AG20443 (cell line): ENCODE data around the gene ZBTB7B.

Experiments
- DNase-seq: peaks from one replicate; pipeline ENCODE4 v3.0.0; 2012; ENCODE audit warnings: low spot score, mixed read lengths

Gene ZBTB7B

GRCh38 chr1:155017041-155017945 is 14.7 kb downstream of the ZBTB7B start:
- peak; percentile 91 for DNase-seq

- no peak for DNase-seq
Observed at GRCh38 chr1:155017946-155018316, 15.3 kb downstream of the ZBTB7B start.

DNA sequence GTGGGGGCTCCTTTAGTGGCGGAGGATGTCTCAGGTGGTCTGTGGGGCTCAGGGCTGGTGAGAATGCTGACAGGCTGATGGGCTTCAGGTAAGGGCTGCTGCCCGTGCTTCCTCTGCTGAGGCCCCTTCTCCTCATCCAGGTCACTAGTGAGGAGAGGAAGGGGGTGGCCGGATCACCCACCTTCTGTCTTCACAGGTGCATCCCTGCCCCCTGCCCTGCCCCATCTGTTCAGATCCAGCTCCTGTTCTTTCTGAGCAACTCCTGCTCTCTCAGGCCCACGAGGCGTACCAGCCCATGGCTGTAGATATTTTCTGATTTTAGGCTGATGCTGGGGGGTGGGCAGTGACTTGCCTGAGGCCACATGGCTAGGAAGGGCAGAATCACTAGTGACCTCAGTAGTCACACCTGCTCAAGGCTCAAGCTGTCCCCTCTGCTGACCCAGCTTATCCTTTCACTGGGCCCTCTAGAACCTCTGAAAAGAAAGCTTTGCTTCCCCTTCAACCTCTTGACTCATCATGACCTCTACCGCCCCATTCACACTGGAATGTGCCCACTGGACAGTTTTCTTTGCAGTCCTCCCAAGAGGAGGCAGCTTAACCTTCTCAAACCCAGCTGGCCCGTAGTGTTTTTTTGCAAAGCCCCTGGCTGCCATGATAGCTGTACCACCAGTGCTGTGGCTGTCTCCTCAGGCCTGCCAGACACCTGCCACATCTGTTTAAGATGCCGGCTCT is 16.2 kb downstream of the ZBTB7B start:
- DNase-seq: no peak

DNA sequence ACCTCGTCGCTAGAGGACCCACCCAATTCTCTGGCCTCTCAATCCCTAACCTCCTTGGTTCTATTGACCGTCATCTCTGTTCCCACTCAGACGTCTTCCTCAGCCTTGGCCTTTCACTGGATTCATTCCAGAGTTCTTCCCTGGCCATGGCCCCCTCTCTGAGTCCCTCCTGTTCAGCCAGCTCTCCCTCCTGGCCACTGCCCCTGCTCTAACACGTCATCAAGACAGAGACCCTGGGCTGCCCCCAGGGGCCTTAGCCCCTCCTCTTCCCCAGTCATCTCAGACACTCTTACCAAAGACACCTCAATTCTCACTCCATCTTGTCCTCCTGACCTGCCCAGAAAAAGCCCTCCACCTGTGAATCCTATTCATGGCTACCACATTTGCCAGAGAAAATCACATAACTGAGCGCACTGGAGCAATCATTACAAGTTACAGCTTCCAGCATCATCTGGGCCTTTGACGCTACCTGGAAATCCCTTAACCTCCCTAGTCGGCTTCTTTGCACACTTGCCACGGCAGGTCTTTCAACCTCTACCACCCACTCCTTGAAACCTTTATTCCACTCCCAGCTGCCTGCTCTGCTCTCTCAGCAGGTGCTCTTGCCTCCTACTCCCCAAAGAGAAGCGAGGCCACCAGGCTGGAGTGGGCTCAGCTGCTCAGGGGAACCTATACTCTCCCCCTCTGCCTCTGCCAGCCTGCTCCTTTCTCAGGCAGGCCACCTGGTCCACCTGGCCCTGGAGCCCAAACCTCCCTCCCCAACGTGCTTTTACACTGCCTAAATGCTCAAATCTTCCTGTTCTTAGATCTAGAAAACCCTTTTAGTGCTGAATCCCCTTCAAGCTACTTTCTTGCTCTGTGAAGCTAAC is 17.0 kb downstream of the ZBTB7B start:
- DNase-seq: no peak

DNA sequence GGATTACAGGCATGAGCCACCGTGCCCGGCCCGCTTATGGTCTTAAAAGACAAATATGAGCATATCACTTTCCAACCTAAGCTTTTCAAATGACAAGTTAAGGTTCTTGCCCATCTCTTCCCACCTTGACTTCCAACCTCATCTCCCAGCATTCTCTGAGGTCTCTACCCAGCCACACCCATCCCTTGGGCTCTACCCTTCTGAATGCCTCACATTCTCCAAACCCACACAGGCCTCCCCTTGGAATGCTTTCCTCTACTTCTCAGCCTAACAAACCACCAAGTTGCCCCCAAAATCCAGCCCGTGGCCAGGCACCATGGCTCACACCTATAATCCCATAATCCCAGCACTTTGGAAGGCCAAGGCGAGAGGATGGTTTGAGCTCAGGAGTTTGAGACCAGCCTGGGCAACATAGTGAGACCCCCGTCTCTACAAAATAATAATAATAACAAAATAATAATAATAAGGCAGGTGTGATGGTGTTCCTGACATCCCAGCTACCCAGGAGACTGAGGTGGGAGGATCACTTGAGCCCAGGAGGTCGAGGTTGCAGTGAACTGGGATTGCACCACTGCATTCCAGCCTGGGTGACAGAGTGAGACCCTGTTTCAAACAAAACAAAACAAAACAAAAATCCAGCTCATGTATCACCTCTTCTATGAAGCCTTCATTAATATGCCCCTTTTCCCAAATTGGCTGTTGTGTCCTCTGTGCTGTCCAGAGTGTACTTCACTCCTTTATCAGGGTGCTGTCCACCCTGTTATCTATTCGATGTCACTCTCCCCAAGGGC is 19.7 kb downstream of the ZBTB7B start:
- DNase-seq: no peak

DNA sequence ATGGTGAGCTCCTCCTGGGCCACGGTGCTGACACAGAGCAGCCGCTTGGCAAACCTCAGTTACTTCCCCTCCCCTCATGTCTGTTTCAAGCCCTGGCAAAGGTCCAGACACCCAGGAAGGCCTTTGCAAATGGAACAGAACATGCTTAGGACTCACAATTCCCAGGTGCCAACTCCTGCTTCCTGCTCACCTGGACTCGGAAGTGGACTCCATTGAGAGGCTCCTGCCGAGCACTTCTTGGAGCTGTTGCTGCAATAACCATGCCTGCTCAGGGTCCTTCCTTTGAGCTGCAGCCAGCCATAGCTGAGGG is 20.3 kb downstream of the ZBTB7B start:
- no peak for DNase-seq

DNA sequence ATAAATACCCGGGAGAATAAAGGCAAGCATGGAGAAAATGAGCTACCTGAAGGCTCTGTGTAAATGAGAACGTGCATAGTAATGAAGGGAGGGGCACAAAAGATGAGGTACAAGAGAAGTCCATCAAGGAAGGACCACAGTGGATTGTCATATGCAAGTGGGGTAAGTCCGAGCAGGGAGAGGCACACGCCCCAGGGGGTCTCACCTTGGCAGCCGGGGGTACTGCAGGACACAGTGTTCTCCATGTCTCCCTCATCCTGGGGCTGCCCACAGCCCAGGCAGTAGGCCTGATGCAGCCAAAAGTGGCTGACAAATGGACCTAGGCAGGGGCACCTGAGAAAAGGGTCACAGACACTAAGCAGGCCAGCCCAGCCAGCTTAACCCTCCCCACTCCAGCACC is 21.0 kb downstream of the ZBTB7B start:
- DNase-seq: no peak

GRCh38 chr1:155024315-155024714 is 21.7 kb downstream of the ZBTB7B start:
- DNase-seq: no peak

DNA sequence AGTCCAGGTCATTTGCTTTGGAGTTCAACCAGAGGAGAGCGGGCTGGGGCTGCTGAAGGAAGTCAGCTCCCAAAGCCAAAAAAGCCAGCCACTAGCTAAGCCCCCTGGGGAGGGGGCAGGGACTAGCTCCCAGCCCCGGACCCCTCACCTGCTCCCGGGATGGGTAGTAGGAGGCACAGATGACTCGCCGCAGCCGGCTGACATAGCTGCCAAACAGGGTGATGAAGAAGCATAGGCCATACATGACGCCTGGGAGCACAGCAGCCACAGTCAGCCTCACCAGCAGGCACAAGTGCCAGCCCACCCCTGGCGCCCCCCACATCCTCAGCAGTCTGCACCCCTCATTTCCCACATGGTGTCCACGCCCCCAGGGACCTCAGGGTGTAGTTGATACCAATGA is 23.6 kb downstream of the ZBTB7B start:
- DNase-seq: no peak

GRCh38 chr1:155026588-155026987 is 24.0 kb downstream of the ZBTB7B start:
- no peak for DNase-seq

- no peak for DNase-seq
Observed at GRCh38 chr1:155029513-155030242, 27.1 kb downstream of the ZBTB7B start.

- no peak for DNase-seq
Observed at GRCh38 chr1:155030243-155030795, 27.7 kb downstream of the ZBTB7B start.

DNA sequence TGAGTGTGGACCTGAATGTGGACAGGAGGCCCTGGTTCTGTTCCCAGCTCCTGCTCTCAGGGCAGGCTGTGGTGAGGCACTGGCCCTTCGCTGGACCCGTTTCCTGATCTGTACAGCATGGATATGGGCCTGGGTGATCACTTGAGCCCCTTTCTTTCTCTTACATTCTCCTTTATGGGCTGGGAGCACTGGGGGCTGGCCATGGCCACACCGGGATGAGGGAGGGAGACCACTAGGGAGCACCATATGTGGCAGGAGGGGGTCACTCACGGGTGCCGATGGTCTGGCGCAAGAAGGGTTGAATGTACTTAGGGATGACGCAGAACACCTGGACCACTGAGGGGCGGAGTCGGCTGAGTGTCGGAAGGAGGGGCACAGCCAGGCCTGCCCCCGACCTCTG is 28.3 kb downstream of the ZBTB7B start:
- no peak for DNase-seq

DNA sequence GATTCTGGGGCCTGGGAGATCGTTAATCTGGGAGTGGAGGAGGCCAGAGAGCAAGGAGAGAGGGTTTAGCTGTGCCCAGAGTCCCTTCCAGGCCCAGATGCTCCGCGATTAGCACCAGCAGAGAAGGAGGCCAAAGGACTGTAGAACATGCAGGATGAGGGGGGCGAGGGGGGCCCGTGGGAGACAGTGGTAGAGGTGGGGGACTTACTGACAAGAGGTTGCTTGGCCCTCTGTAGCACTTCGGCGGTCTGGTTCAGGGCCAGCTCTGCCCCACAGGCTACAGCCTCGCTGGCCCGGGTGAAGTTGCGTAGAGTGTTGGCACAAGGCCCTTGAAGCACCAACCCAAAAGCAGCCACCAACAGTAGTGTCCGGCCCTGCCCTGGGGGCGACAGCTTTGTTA is 30.3 kb downstream of the ZBTB7B start:
- no peak for DNase-seq

DNA sequence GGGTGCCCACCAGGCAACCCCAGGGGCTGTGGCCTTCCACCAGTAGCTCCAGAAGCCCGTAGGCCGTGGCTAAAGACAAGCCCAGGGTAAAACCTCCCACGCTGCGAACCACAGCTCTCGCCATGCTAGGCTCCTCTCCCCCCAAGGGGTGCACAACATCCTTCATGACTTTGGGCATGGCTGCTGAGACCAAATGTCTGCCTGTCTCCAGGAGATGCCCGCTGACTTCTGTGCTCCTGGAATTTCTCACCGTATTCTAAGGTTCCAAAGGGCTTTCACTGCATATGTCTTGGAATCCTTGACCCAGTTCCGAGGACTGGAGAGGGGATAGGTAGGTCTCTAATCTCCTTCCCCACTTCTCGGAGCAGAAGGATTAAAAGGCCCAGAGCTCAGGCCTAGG is 30.9 kb downstream of the ZBTB7B start, which contains the start of the genes DCST1 and DCST2:
Gene DCST1 (plus strand): TSS at position 301 of the 400 bp plus-strand sequence. CDS start 213 bp downstream, outside the sequence.
Gene DCST2 (minus strand): TSS at position 258 of the 400 bp plus-strand sequence. CDS start 80 bp downstream, at position 178.
- no peak for DNase-seq

DNA sequence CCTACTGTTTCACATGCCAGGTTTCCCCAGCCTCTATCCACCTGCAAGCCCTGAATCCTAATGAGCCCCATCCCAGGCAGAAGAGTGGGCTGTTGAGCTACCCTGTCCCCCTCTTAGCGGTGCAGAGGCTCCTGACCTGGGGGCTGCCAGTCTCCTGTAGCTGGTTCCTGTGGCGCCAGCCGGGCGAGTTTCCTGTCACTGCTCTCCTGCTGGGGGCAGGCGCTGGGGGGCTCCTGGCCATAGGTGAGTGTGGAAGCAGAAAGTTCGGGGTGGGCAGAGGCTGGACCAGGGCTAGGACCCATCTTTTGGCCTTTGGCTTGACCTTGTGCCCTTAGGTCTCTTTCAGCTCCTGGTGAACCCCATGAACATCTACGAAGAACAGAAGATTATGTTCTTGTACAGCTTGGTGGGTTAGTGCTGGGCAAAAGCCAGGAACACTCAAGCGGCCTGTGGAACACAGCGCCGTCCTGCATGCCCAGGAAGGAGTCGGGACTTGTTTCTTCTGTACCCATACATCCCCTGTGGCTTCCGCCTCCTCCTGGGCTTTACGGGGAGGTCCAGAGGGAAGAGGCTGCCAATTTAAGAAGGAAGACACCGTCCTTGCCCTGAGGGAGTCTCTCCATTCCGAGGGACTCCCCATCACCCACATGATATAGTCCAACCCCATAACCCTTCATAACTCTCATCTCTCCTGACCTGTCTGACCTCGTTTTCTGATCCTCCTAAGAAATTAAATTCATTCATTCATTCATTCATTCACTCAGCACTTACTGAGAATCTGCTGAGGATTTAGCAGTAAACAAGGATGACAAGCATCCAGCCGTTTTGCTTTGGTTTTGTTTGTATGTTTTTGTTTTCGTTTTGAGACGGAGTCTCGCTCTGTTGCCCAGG is 32.0 kb downstream of the ZBTB7B start:
- no peak for DNase-seq

- DNase-seq: no peak
Observed at GRCh38 chr1:155035936-155036335, 33.3 kb downstream of the ZBTB7B start.

GRCh38 chr1:155037043-155037442 is 34.4 kb downstream of the ZBTB7B start:
- DNase-seq: no peak

DNA sequence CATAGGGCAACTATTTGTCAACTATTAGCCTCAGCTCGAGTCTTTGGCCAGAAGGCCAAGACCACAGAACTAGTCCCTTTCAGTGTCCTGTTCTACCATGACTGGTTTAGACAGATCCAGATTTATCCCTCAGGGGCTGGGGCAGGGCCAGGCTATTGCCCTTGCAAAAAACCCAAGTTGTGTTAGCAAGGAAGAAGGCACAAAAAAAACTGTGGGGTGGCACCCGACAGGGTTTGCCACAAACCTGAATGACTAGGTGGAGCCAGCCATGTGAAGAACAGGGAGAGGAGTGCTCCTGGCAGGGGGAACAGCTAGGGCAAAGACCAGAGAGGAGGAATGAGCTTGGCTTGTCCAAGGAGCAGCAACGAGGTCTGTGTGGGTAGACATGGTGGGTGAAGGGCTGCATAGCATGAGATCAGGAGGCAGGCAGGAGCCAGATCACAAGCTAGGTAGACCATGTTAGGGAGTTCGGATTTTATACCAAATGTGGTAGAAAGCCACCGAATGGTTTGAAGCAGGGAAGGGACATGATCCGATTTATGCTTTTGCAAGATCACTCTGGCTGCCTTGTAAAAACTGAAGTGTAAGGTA is 35.3 kb downstream of the ZBTB7B start:
- DNase-seq: no peak
